Mucosa of rectum (tissue), 2 donors: ENCODE results near the gene GALNT16.

Source experiments
- H3K27ac ChIP-seq, 2 donors: one replicate each; pipeline ENCODE4 v1.7.0; 2013; ENCODE audit warnings: inconsistent platforms in 2 of 2, low read depth in 2 of 2, low read length in 2 of 2
- H3K27me3 ChIP-seq, 2 donors: one replicate each; pipeline ENCODE4 v1.7.0; 2013; ENCODE audit warnings: low read length in 2 of 2; ENCODE audit not compliant: control insufficient read depth in 2 of 2, insufficient read depth in 2 of 2
- H3K36me3 ChIP-seq, 2 donors: one replicate each; pipeline ENCODE4 v1.7.0; 2013; ENCODE audit warnings: low read length in 2 of 2; ENCODE audit not compliant: control insufficient read depth in 2 of 2, insufficient read depth in 2 of 2
- H3K4me1 ChIP-seq, 2 donors: one replicate each; pipeline ENCODE4 v1.7.0; 2013; ENCODE audit warnings: low read length in 2 of 2, mild to moderate bottlenecking in 1 of 2; ENCODE audit not compliant: control insufficient read depth in 2 of 2, insufficient read depth in 2 of 2
- H3K4me3 ChIP-seq, 2 donors: one replicate each; pipeline ENCODE4 v1.7.0; 2013; ENCODE audit warnings: low read length in 2 of 2
- H3K9ac ChIP-seq, 2 donors: one replicate each; pipeline ENCODE4 v1.7.0; 2013; ENCODE audit warnings: low read length in 2 of 2, low read depth in 1 of 2, mild to moderate bottlenecking in 1 of 2
- H3K9me3 ChIP-seq, 2 donors: one replicate each; pipeline ENCODE4 v1.7.0; 2013; ENCODE audit warnings: low read length in 2 of 2; ENCODE audit not compliant: control insufficient read depth in 2 of 2
- donor health status: healthy.
- donor health status: Normal muscosa, but diverticular disease.

The GALNT16 gene

GRCh38 chr14:69252851-69253250 lies 7.1 kb upstream of the GALNT16 start:
- Histone ChIP-seq H3K27ac (no peak overlapping the region), H3K9ac (no peak overlapping the region), H3K27me3 (peaks cover 0 to 3% of the 10 kb centered on the region in 2 donors), H3K4me3 (no peak overlapping the region), H3K36me3 (no peaks in the 10 kb centered on the region), H3K9me3 (no peaks in the 10 kb centered on the region), H3K4me1 (no peaks in the 10 kb centered on the region)

- Histone ChIP-seq H3K9ac (no peak overlapping the region), H3K27ac (no peak overlapping the region), H3K27me3 (peaks cover 24 to 30% of the 10 kb centered on the region in 2 donors), H3K4me3 (peak overlapping the region in 1 of 2 donors; percentile 43), H3K4me1 (peaks cover 9 to 14% of the 10 kb centered on the region in 2 donors), H3K36me3 (no peaks in the 10 kb centered on the region), H3K9me3 (no peaks in the 10 kb centered on the region)
These were observed 811 bp upstream of the GALNT16 start for GRCh38 chr14:69259168-69259526.

DNA sequence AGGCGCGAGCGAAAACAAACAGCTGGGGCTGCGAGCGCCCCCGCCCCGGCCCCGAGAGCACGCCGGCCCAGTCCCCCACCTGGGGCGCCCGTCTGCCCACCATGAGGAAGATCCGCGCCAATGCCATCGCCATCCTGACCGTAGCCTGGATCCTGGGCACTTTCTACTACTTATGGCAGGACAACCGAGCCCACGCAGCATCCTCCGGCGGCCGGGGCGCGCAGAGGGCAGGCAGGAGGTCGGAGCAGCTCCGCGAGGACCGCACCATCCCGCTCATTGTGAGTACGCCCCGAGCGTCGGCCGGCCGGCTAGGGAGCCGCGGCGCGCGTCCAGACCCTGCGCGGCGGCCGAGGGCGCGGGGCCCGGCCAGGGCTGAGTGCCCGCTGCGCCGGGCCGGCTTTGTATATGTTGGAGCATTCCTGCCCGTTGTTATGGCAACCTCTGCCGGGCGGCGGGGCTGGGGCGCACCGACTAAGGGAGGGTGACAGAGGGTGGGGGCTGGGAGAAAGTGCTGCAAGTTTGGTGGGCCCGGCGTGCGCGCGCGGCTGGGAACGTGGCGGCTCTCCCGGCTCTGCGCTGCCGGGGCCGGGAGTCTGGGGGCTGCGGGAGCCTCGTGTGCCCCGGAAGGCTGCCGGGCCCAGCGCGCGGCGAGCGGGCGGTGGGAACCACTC lies 367 bp downstream of the GALNT16 start:
- Histone ChIP-seq H3K4me3 (peak overlapping the region; percentile 23 to 31), H3K27me3 (peaks cover 24 to 30% of the 10 kb centered on the region in 2 donors), H3K9me3 (no peaks in the 10 kb centered on the region), H3K9ac (no peak overlapping the region), H3K36me3 (no peaks in the 10 kb centered on the region), H3K4me1 (peaks cover 9 to 14% of the 10 kb centered on the region in 2 donors), H3K27ac (no peak overlapping the region)

- peak overlapping the region in 1 of 2 donors; percentile 46 for H3K9ac ChIP-seq
- H3K4me3 ChIP-seq = peak overlapping the region; percentile 48 to 59
These were observed 1.1 kb downstream of the GALNT16 start for GRCh38 chr14:69260861-69261564.

DNA sequence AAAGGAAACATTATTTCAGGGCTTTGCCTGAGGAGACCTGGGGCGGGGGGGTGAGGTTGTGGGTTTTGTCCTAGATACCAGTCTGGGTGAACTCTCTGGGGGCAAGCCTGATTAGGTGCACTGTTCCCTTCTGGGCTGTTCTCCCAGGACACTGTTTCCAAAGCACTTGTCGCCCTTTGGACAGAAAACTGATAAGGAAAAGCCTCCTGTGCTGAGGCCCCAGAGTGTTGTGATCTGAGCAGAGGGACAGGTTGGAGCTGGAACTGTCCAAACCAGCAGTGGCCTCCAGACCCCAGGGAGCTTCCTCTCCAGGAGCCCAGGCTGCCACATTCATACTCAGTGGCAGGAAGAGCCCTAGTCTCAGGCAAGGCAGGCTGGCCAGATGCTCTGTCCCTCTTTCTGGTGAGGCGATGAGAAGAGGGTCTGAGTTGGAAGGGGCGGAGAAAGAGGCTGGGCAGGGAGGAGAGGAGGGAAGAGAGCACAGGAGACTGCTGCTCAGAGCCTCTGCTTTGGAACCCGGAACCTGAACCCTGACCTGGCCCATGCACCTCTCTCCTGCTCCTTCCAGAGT lies 1.9 kb downstream of the GALNT16 start:
- Histone ChIP-seq H3K9ac (no peak overlapping the region), H3K4me3 (peak overlapping the region; percentile 32 to 59), H3K27me3 (peaks cover 24 to 28% of the 10 kb centered on the region in 2 donors), H3K4me1 (peaks cover 9 to 14% of the 10 kb centered on the region in 2 donors), H3K9me3 (no peaks in the 10 kb centered on the region), H3K36me3 (no peaks in the 10 kb centered on the region), H3K27ac (no peak overlapping the region)

More at GRCh38 chr14:69260861-69261564, 1.1 kb downstream of the GALNT16 start:
- no peaks in the 10 kb centered on the region for H3K9me3 ChIP-seq
- H3K4me1 ChIP-seq = peaks cover 9 to 14% of the 10 kb centered on the region in 2 donors
- no peak overlapping the region for H3K27ac ChIP-seq
- H3K36me3 ChIP-seq = no peaks in the 10 kb centered on the region
- peaks cover 24 to 30% of the 10 kb centered on the region in 2 donors for H3K27me3 ChIP-seq

GRCh38 chr14:69262516-69262915 lies 2.6 kb downstream of the GALNT16 start:
- Histone ChIP-seq H3K9me3 (no peaks in the 10 kb centered on the region), H3K27ac (no peak overlapping the region), H3K4me1 (peaks cover 9 to 14% of the 10 kb centered on the region in 2 donors), H3K27me3 (peaks cover 24 to 28% of the 10 kb centered on the region in 2 donors), H3K4me3 (no peak overlapping the region), H3K9ac (no peak overlapping the region), H3K36me3 (no peaks in the 10 kb centered on the region)

DNA sequence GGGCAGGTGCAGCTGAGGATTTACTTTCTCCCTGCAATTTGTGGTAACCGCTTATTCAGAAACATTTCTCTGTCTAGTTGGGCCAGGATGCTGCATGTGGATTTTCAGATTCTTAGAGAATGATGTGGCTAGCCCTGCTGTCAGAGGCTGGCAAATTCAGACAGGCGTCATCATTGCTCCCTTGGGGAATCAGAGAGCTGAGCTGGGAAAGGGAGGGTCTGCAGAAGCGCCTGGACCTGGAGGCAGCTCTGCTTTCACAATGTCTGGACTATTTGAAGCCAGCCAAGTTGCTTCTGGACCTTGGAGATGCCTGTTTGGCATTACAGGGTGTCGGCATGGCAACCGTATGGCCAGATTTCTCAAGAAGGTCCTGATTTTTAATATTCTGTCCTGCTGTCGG lies 3.4 kb downstream of the GALNT16 start:
- Histone ChIP-seq H3K27ac (no peak overlapping the region), H3K4me1 (peaks cover 9 to 14% of the 10 kb centered on the region in 2 donors), H3K27me3 (peaks cover 20 to 22% of the 10 kb centered on the region in 2 donors)

GRCh38 chr14:69263771-69264170 lies 3.8 kb downstream of the GALNT16 start:
- no peak overlapping the region for H3K4me3 ChIP-seq
- peaks cover 16 to 18% of the 10 kb centered on the region in 2 donors for H3K27me3 ChIP-seq
- H3K9ac ChIP-seq = no peak overlapping the region
- no peak overlapping the region for H3K27ac ChIP-seq
- H3K4me1 ChIP-seq = peaks cover 9 to 14% of the 10 kb centered on the region in 2 donors
- no peaks in the 10 kb centered on the region for H3K9me3 ChIP-seq
- H3K36me3 ChIP-seq = no peaks in the 10 kb centered on the region

More for the DNA sequence above, 3.4 kb downstream of the GALNT16 start:
- H3K9ac ChIP-seq = no peak overlapping the region
- no peaks in the 10 kb centered on the region for H3K9me3 ChIP-seq
- no peaks in the 10 kb centered on the region for H3K36me3 ChIP-seq
- no peak overlapping the region for H3K4me3 ChIP-seq

DNA sequence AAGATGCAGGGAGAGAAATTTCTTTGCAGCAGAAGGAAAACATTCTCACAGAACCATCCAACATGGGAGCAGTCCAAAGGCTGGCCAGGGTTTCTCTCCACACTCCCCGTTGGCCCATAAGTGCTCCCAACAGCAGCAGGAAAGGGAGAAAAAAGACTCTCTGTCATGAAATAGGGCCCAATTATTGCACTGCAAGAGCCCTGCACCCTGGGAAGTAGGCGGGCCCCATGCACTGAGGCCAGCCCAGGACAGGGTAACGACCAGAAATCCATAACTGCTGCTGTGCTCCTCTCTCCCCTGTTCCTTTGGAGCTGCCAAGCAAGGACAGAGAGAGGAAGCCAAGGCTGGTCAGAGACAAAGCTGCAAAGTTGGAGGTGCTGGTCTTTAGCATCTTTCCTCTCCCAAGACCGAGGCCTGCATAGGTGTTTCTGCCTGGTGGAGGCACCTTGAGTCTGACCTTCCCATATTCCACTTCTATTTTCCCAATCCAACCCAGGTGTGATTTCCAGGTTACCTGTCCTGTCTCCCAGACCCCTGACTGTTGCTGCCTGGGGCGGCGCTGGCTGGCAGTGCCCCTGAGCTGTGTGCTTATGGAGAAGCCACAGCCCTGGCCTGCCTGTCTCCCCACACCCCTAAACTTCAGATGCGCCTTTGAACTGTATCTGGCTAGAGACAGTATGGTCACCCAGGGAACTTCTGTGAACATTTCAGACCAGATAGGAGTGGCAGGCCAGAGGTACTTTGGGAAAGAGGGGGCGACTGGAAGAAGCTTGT lies 6.8 kb downstream of the GALNT16 start:
- no peak overlapping the region for H3K9ac ChIP-seq
- no peaks in the 10 kb centered on the region for H3K9me3 ChIP-seq
- no peak overlapping the region for H3K27ac ChIP-seq
- no peaks in the 10 kb centered on the region for H3K36me3 ChIP-seq
- peaks cover 4% of the 10 kb centered on the region in 2 donors for H3K4me1 ChIP-seq
- H3K4me3 ChIP-seq = no peak overlapping the region
- peaks cover 8 to 9% of the 10 kb centered on the region in 2 donors for H3K27me3 ChIP-seq
